GM21390 (cell line): ENCODE measurements around the gene KRTAP9-7.
"Not testable (repeated sequence)": the region's sequence is repeated elsewhere in the genome, so short reads cannot be mapped to it uniquely, and the experiment has no call there.

Experiments used
- ATAC-seq: cut with Tn5 transposase; IDR thresholded peaks from one replicate; pipeline ENCODE4 v1.9.1; 2021; ENCODE audit not compliant: unreplicated experiment

The KRTAP9-7 gene

GRCh38 chr17:41275648-41276190 is at the start of gene KRTAP9-7:
KRTAP9-7 (plus strand) TSS chr17:41275698; CDS start chr17:41275698, 0 bp downstream.
- ATAC-seq = not testable (repeated sequence)

- ATAC-seq = no peak
These were observed 49.4 kb upstream of the KRTAP9-7 start for GRCh38 chr17:41226051-41226450.

GRCh38 chr17:41226598-41227095 is 48.9 kb upstream of the KRTAP9-7 start, which contains the start of gene KRTAP9-2:
KRTAP9-2 (plus strand) TSS chr17:41226648; CDS start chr17:41226655, 7 bp downstream.
- ATAC-seq = not testable (repeated sequence)

- ATAC-seq = no peak
These were observed 45.4 kb upstream of the KRTAP9-7 start for GRCh38 chr17:41230094-41230493.

GRCh38 chr17:41231731-41232130 is 43.8 kb upstream of the KRTAP9-7 start:
- ATAC-seq = no peak

GRCh38 chr17:41232399-41233105 is 42.9 kb upstream of the KRTAP9-7 start, which contains the start of gene KRTAP9-3:
KRTAP9-3 (plus strand) TSS chr17:41232449; CDS start chr17:41232502, 53 bp downstream.
- ATAC-seq = not testable (repeated sequence)

- not testable (repeated sequence) for ATAC-seq
These were observed 38.4 kb upstream of the KRTAP9-7 start for GRCh38 chr17:41237116-41237515.

- ATAC-seq = not testable (repeated sequence)
These were observed 37.5 kb upstream of the KRTAP9-7 start, which contains the start of gene KRTAP9-8 for GRCh38 chr17:41237949-41238437. KRTAP9-8 (plus strand) TSS chr17:41237999; CDS start chr17:41238052, 53 bp downstream.

- ATAC-seq = not testable (repeated sequence)
These were observed 28.3 kb upstream of the KRTAP9-7 start for GRCh38 chr17:41246995-41247787.

- not testable (repeated sequence) for ATAC-seq
These were observed 25.8 kb upstream of the KRTAP9-7 start, which contains the start of gene KRTAP9-4 for GRCh38 chr17:41249637-41250240. KRTAP9-4 (plus strand) TSS chr17:41249687; CDS start chr17:41249721, 34 bp downstream.

GRCh38 chr17:41251261-41251660 is 24.2 kb upstream of the KRTAP9-7 start:
- ATAC-seq = no peak

- no peak for ATAC-seq
These were observed 20.6 kb upstream of the KRTAP9-7 start for GRCh38 chr17:41254861-41255260.

GRCh38 chr17:41255381-41256290 is 19.9 kb upstream of the KRTAP9-7 start, which contains the start of gene KRTAP9-9:
KRTAP9-9 (plus strand) TSS chr17:41255384.
- ATAC-seq = not testable (repeated sequence)

- ATAC-seq = no peak
These were observed 19.2 kb upstream of the KRTAP9-7 start for GRCh38 chr17:41256291-41256685.

GRCh38 chr17:41258406-41258805 is 17.1 kb upstream of the KRTAP9-7 start:
- ATAC-seq = no peak

GRCh38 chr17:41263212-41263611 is 12.3 kb upstream of the KRTAP9-7 start:
- ATAC-seq = no peak

GRCh38 chr17:41264599-41264998 is 10.9 kb upstream of the KRTAP9-7 start:
- no peak for ATAC-seq

- no peak for ATAC-seq
These were observed 10.4 kb upstream of the KRTAP9-7 start, which contains the start of gene KRTAP9-6 for GRCh38 chr17:41265078-41265477. KRTAP9-6 (plus strand) TSS chr17:41265378; CDS start chr17:41265378, 0 bp downstream.

- no peak for ATAC-seq
These were observed 7.8 kb upstream of the KRTAP9-7 start for GRCh38 chr17:41267711-41268110.
